K562 (cell line): ENCODE measurements around the gene ZNF844. TPM values are rescaled to one million over a fixed set of nuclear protein-coding genes. Genes with fewer than 3 reads are reported as not detected.

Source experiments
- CREB1 ChIP-seq, 2 experiments: sonication (generic) in 1 of 2; formaldehyde crosslinking in 1 of 2; IDR thresholded peaks; 2 replicates each; pipeline versions ENCODE4 v1.6.1 to v1.8.0; 2012 to 2022; ENCODE audit warnings: inconsistent platforms in 1 of 2, mild to moderate bottlenecking in 1 of 2, missing genetic modification reagents in 1 of 2, moderate library complexity in 1 of 2
- ETV1 ChIP-seq: fragments of 450-650 bp; conservative IDR thresholded peaks from 2 replicates; pipeline ENCODE4 v1.6.1; 2016; ENCODE audit warnings: missing genetic modification characterization, control low read depth, low read depth, missing compliant biosample characterization
- NRF1 ChIP-seq, 2 experiments: fragments of 450-650 bp; IDR thresholded peaks in 1 of 2; conservative IDR thresholded peaks in 1 of 2; 2 replicates each; pipeline ENCODE4 v1.6.1; 2014; ENCODE audit warnings: mild to moderate bottlenecking in 2 of 2
- PHF8 ChIP-seq: fragments of 200-600 bp; sonication (generic); IDR thresholded peaks from 2 replicates; pipeline ENCODE4 v1.6.1; 2012; ENCODE audit warnings: mixed run types, mild to moderate bottlenecking, inconsistent platforms, low read length, moderate library complexity, borderline replicate concordance
- POLR2A ChIP-seq: fragments of 450-650 bp; conservative IDR thresholded peaks from 2 replicates; pipeline ENCODE4 v1.6.1; 2016
- POLR2B ChIP-seq: fragments of 450-650 bp; IDR thresholded peaks from 2 replicates; pipeline ENCODE4 v1.6.1; 2018; ENCODE audit warnings: low read depth; ENCODE audit not compliant: partially characterized antibody
- ZNF57 ChIP-seq: fragments of 450-650 bp; formaldehyde crosslinking; IDR thresholded peaks from 2 replicates; pipeline ENCODE4 v1.4.0; 2020; ENCODE audit warnings: mild to moderate bottlenecking, moderate library complexity
- ZNF699 ChIP-seq: fragments of 250-450 bp; sonication (Bioruptor Pico); IDR thresholded peaks from 2 replicates; pipeline ENCODE4 v1.8.0; 2021; ENCODE audit warnings: mild to moderate bottlenecking, moderate library complexity; ENCODE audit not compliant: insufficient replicate concordance
- polyA plus RNA-seq, 8 experiments: library from polyadenylated mRNA; depleted of rRNA in 4 of 8; stranded (reverse) in 5 of 8; unstranded in 3 of 8; fragments of >200 nt; fragmentation: Nextera tagmentation in 2 of 8; fragmentation: Illumina TruSeq in 1 of 8; extraction: Ambion mirVana in 2 of 8; extraction: Trizol in 1 of 8; gene quantifications; 2 replicates each; pipeline versions ENCODE4 v1.2.1 to v1.2.3, GENCODE V29; 2011 to 2014; ENCODE audit warnings: inconsistent platforms in 1 of 8, missing spikeins in 1 of 8
- total RNA-seq, 7 experiments: library from RNA; depleted of rRNA in 6 of 7; stranded (reverse); fragments of >200 nt in 6 of 7; fragmentation: Illumina TruSeq in 2 of 7; extraction: Trizol in 2 of 7; gene quantifications; 2 replicates each; pipeline versions ENCODE4 v1.2.1 to v1.2.3, GENCODE V29; 2011 to 2021; ENCODE audit warnings: low replicate concordance in 1 of 7
- TF ChIP-seq, protein P1 (sequence below): fragments of 200-800 bp; sonication (Bioruptor generic); IDR thresholded peaks from 2 replicates; pipeline ENCODE4 v1.6.1; 2017; ENCODE audit warnings: missing genetic modification characterization, missing compliant biosample characterization
- TF ChIP-seq, protein P2 (sequence below): sonication (generic); formaldehyde crosslinking; IDR thresholded peaks from 2 replicates; pipeline ENCODE4 v1.8.1; 2023; ENCODE audit warnings: mild to moderate bottlenecking, missing genetic modification reagents
- TF ChIP-seq, protein P3 (sequence below): fragments of 450-650 bp; IDR thresholded peaks from 2 replicates; pipeline ENCODE4 v1.6.1; 2016
- TF ChIP-seq, protein P4 (sequence below): IDR thresholded peaks from 3 replicates; pipeline ENCODE4 v1.6.1; 2011; ENCODE audit warnings: borderline replicate concordance, mild to moderate bottlenecking, moderate library complexity; ENCODE audit not compliant: insufficient read length; ENCODE audit errors: extremely low read depth

The ZNF844 gene
- total and polyA plus RNA-seq, 9 of the 15 experiments (the other 6 are each of a cell fraction or from before 2014, with no cell fraction given): 0.80 to 4.5 (median 2.2) TPM

DNA sequence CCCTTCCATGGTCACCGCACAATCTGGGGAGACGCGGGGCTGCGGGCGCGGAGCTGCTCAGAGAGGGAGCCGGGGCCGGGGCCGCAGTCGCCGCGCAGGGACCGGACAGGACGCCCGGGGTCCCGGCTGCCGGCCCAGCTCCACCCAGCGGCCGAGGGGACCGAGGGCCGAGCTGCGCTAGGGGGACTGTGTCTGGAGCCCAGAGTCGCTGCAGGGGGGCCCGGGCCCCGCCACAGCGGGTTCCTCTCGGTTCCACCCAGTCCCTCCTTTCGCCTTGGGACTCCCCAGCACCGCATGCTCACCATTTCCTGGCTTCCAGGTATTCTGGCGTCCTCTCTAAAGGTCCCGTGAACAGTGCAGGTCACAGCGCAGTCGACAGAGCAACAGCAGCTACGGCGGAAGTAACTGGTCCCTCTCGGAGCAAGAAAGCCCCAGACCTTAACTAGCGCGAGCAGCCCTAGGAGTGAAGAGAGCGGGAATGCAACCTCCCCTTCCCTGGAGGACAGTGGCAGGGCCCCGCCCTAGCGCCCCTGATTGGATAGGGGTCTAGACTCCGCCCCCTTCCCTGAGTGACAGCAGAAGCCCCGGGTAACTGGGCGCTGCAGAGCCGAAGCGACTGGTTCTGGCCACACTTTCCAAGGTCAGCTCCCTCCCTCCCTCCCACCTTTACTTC is 11.9 kb upstream of the ZNF844 start, which contains the start of gene ZNF878 (continued):
- TF ChIP-seq ZNF699 (CRISPR knock-in tag) (no peak), ETV1 (peak; percentile 53), NRF1 (conservative IDR thresholded peaks at IDR 0.05 in 1 of 2, IDR thresholded peaks at IDR 0.05 in 1 of 2) (peak; percentile 39 to 41), PHF8 (peak; percentile 40; the same call in 1 of the 2 replicates), POLR2A (peak; percentile 85), ZNF57 (no peak), CREB1 (IDR thresholded peaks at IDR 0.05) (no peak), CREB1 (CRISPR knock-in tag; IDR thresholded peaks at IDR 0.05) (0 out of 2 replicates have a peak, but pooled peaks have one; percentile 17), POLR2B (peak; percentile 60)
- TF ChIP-seq, protein P1, sequence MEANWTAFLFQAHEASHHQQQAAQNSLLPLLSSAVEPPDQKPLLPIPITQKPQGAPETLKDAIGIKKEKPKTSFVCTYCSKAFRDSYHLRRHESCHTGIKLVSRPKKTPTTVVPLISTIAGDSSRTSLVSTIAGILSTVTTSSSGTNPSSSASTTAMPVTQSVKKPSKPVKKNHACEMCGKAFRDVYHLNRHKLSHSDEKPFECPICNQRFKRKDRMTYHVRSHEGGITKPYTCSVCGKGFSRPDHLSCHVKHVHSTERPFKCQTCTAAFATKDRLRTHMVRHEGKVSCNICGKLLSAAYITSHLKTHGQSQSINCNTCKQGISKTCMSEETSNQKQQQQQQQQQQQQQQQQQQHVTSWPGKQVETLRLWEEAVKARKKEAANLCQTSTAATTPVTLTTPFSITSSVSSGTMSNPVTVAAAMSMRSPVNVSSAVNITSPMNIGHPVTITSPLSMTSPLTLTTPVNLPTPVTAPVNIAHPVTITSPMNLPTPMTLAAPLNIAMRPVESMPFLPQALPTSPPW: 0 out of 2 replicates have a peak, but pooled peaks have one; percentile 28
- TF ChIP-seq, protein P2, sequence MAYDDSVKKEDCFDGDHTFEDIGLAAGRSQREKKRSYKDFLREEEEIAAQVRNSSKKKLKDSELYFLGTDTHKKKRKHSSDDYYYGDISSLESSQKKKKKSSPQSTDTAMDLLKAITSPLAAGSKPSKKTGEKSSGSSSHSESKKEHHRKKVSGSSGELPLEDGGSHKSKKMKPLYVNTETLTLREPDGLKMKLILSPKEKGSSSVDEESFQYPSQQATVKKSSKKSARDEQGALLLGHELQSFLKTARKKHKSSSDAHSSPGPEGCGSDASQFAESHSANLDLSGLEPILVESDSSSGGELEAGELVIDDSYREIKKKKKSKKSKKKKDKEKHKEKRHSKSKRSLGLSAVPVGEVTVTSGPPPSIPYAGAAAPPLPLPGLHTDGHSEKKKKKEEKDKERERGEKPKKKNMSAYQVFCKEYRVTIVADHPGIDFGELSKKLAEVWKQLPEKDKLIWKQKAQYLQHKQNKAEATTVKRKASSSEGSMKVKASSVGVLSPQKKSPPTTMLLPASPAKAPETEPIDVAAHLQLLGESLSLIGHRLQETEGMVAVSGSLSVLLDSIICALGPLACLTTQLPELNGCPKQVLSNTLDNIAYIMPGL (CRISPR knock-in tag): no peak
- TF ChIP-seq, protein P3, sequence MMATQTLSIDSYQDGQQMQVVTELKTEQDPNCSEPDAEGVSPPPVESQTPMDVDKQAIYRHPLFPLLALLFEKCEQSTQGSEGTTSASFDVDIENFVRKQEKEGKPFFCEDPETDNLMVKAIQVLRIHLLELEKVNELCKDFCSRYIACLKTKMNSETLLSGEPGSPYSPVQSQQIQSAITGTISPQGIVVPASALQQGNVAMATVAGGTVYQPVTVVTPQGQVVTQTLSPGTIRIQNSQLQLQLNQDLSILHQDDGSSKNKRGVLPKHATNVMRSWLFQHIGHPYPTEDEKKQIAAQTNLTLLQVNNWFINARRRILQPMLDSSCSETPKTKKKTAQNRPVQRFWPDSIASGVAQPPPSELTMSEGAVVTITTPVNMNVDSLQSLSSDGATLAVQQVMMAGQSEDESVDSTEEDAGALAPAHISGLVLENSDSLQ: peak; percentile 96
- TF ChIP-seq, protein P4, sequence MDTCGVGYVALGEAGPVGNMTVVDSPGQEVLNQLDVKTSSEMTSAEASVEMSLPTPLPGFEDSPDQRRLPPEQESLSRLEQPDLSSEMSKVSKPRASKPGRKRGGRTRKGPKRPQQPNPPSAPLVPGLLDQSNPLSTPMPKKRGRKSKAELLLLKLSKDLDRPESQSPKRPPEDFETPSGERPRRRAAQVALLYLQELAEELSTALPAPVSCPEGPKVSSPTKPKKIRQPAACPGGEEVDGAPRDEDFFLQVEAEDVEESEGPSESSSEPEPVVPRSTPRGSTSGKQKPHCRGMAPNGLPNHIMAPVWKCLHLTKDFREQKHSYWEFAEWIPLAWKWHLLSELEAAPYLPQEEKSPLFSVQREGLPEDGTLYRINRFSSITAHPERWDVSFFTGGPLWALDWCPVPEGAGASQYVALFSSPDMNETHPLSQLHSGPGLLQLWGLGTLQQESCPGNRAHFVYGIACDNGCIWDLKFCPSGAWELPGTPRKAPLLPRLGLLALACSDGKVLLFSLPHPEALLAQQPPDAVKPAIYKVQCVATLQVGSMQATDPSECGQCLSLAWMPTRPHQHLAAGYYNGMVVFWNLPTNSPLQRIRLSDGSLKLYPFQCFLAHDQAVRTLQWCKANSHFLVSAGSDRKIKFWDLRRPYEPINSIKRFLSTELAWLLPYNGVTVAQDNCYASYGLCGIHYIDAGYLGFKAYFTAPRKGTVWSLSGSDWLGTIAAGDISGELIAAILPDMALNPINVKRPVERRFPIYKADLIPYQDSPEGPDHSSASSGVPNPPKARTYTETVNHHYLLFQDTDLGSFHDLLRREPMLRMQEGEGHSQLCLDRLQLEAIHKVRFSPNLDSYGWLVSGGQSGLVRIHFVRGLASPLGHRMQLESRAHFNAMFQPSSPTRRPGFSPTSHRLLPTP: no peak
